Thoracic aorta (tissue), 2 donors: ENCODE data around the gene SURF2. TPM values are rescaled to one million over a fixed set of nuclear protein-coding genes. Genes with fewer than 3 reads are reported as not detected.
"Not testable (repeated sequence)": the region's sequence is repeated elsewhere in the genome, so short reads cannot be mapped to it uniquely, and the experiment has no call there.

Experiments used
- ATAC-seq: fragments of 150-250 bp; one replicate; pipeline ENCODE4 v1.8.0; 2017; ENCODE audit warnings: low read depth; ENCODE audit not compliant: insufficient number of reproducible peaks, low FRiP score
- DNase-seq: peaks from one replicate; pipeline ENCODE4 v3.0.0-alpha.2; 2020; ENCODE audit warnings: low spot score
- H3K27ac ChIP-seq, 2 donors: fragments of 200-600 bp; sonication (generic); 1 replicate in 1 of 2; 2 replicates in 1 of 2; pipeline ENCODE4 v1.5.1; 2016; ENCODE audit warnings: mild to moderate bottlenecking in 2 of 2, moderate library complexity in 2 of 2
- H3K27me3 ChIP-seq: fragments of 200-600 bp; sonication (generic); replicated peaks from 2 replicates; pipeline ENCODE4 v1.6.0; 2016; ENCODE audit warnings: mild to moderate bottlenecking; ENCODE audit not compliant: insufficient read depth
- H3K36me3 ChIP-seq: fragments of 200-600 bp; sonication (generic); one replicate; pipeline ENCODE4 v1.5.1; 2016
- H3K4me1 ChIP-seq, 2 donors: fragments of 200-600 bp; sonication (generic); 1 replicate in 1 of 2; 2 replicates in 1 of 2; pipeline versions ENCODE4 v1.5.1 to v1.6.0; 2016; ENCODE audit warnings: low read depth in 2 of 2, mild to moderate bottlenecking in 1 of 2; ENCODE audit not compliant: control insufficient read depth in 1 of 2
- H3K4me3 ChIP-seq: fragments of 200-600 bp; sonication (generic); 2 replicates; pipeline ENCODE4 v1.5.1; 2016; ENCODE audit warnings: mild to moderate bottlenecking
- H3K9me3 ChIP-seq: fragments of 200-600 bp; sonication (generic); 2 replicates; pipeline ENCODE4 v1.5.1; 2016
- total RNA-seq, 2 donors: library from RNA; depleted of rRNA; stranded (reverse); fragments of >200 nt; gene quantifications; one replicate each; pipeline versions ENCODE4 v1.1.0 to v1.2.3, GENCODE V29; 2016
- TF ChIP-seq, protein P1 (sequence below): fragments of 200-600 bp; sonication (generic); IDR thresholded peaks from one replicate; pipeline ENCODE4 v1.5.1; 2019; ENCODE audit warnings: antibody characterized with exemption

SURF2 gene
- total RNA-seq, 2 donors from 2014 or later, result 7.0 to 13.3 TPM

DNA sequence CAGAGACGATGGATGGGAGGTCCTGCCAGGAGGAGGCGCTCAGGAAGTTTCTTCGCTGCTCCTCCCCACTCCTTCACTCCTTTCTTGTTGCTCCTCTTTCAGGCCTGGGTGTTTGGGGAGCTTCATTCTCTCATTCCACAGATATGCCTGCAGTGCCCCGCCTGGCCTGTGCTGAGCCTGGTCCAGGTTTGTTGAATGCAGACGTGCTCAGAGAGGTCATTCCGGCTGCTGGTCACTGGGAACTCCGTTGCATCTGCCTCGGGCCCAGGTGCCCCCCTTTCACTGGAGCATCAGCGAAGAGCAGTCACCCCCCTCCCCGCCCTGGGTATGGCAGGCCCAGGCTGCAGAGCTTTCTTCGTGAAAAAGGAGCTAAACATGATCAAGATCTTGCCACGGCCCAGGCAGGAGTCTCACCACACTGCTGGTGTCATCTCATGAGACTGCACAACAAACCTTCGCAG lies 35.9 kb upstream of the SURF2 start:
- no peak overlapping the region for H3K27ac ChIP-seq
- no peak overlapping the region for H3K4me3 ChIP-seq
- H3K4me1 ChIP-seq, result no peaks in the 10 kb centered on the region
- no peak for DNase-seq
- H3K9me3 ChIP-seq, result no peaks in the 10 kb centered on the region
- no peak for ATAC-seq
- TF ChIP-seq, protein P1, sequence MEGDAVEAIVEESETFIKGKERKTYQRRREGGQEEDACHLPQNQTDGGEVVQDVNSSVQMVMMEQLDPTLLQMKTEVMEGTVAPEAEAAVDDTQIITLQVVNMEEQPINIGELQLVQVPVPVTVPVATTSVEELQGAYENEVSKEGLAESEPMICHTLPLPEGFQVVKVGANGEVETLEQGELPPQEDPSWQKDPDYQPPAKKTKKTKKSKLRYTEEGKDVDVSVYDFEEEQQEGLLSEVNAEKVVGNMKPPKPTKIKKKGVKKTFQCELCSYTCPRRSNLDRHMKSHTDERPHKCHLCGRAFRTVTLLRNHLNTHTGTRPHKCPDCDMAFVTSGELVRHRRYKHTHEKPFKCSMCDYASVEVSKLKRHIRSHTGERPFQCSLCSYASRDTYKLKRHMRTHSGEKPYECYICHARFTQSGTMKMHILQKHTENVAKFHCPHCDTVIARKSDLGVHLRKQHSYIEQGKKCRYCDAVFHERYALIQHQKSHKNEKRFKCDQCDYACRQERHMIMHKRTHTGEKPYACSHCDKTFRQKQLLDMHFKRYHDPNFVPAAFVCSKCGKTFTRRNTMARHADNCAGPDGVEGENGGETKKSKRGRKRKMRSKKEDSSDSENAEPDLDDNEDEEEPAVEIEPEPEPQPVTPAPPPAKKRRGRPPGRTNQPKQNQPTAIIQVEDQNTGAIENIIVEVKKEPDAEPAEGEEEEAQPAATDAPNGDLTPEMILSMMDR, result no peak
- no peaks in the 10 kb centered on the region for H3K36me3 ChIP-seq
- no peaks in the 10 kb centered on the region for H3K27me3 ChIP-seq

DNA sequence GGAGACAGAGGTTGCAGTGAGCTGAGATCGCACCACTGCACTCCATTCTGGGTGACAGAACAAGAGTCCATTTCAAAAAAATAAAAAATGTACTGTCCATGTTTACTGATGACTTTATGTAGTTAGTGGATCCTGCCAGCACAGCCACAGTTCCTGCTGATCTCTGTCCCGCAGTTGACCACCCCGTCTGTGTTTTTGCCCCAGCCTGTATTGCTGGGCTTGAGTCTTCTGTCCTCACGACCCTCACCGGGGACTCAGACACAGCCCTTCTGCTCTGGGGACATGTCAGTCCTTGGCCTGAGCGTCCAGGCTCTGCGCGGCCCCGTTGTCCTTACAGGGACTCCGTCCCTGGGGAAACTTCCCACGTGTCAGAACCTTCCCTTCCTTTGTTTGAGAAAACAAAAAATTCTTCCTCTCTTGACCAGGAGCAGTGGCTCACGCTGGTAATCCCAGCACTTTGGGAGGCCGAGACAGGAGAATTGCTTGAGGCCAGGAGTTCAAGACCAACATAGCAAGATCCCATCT lies 34.9 kb upstream of the SURF2 start:
- Histone ChIP-seq H3K4me1 (no peaks in the 10 kb centered on the region), H3K27ac (no peak overlapping the region), H3K27me3 (no peaks in the 10 kb centered on the region), H3K36me3 (no peaks in the 10 kb centered on the region), H3K9me3 (no peaks in the 10 kb centered on the region), H3K4me3 (no peak overlapping the region)
- ATAC-seq, result no peak
- TF ChIP-seq, protein P1, result no peak
- no peak for DNase-seq

GRCh38 chr9:133322701-133323100 lies 33.6 kb upstream of the SURF2 start:
- ATAC-seq, result no peak
- H3K4me1 ChIP-seq, result no peaks in the 10 kb centered on the region
- TF ChIP-seq, protein P1, result no peak
- no peaks in the 10 kb centered on the region for H3K27me3 ChIP-seq
- H3K9me3 ChIP-seq, result no peaks in the 10 kb centered on the region
- DNase-seq, result no peak
- no peak overlapping the region for H3K27ac ChIP-seq
- no peak overlapping the region for H3K4me3 ChIP-seq
- no peaks in the 10 kb centered on the region for H3K36me3 ChIP-seq

GRCh38 chr9:133323211-133323610 lies 33.1 kb upstream of the SURF2 start:
- H3K9me3 ChIP-seq, result no peaks in the 10 kb centered on the region
- no peaks in the 10 kb centered on the region for H3K4me1 ChIP-seq
- TF ChIP-seq, protein P1, result no peak
- no peak overlapping the region for H3K27ac ChIP-seq
- DNase-seq, result no peak
- no peaks in the 10 kb centered on the region for H3K36me3 ChIP-seq
- H3K27me3 ChIP-seq, result no peaks in the 10 kb centered on the region
- ATAC-seq, result no peak
- no peak overlapping the region for H3K4me3 ChIP-seq

GRCh38 chr9:133323991-133324703 lies 32.2 kb upstream of the SURF2 start:
- DNase-seq (no peak), ATAC-seq (no peak)
- no peaks in the 10 kb centered on the region for H3K36me3 ChIP-seq
- H3K27me3 ChIP-seq, result no peaks in the 10 kb centered on the region
- TF ChIP-seq, protein P1, result no peak
- H3K27ac ChIP-seq, result no peak overlapping the region
- H3K4me3 ChIP-seq, result no peak overlapping the region
- H3K9me3 ChIP-seq, result no peaks in the 10 kb centered on the region
- H3K4me1 ChIP-seq, result no peaks in the 10 kb centered on the region

DNA sequence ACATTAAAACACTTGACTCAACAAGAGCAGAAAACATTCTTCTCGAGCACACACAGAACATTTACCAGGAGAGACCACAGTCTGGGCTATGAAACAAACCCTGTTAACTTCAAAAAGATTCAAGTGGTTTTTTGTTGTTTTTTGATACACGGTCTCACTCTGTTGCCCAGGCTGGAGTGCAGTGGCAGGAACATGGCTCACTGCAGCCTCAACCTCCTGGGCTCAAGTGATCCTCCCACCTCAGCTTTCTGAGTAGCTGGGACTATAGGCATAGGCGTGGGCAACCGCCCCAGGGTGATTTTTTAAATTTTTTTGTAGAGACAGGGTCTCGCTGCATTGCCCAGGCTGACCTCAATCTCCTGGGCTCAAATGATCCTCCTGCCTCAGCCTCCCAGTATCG lies 29.3 kb upstream of the SURF2 start:
- not testable (repeated sequence) for ATAC-seq, H3K4me1 ChIP-seq, H3K9me3 ChIP-seq, DNase-seq, H3K27ac ChIP-seq, H3K4me3 ChIP-seq, H3K27me3 ChIP-seq
- H3K36me3 ChIP-seq, result peaks cover 17% of the 10 kb centered on the region
